Activated CD8-positive, alpha-beta memory T cell treated with anti-CD3 and anti-CD28 coated beads, Interleukin-2, amount 10 ng/mL, durations not matched to agents 7 days and 5 days (primary cell): ENCODE measurements around the gene ASTN2. TPM values are rescaled to one million over a fixed set of nuclear protein-coding genes. Genes with fewer than 3 reads are reported as not detected.

Experiments used
- ATAC-seq: fragments of 150-1000 bp; cut with Tn5 transposase; one replicate; pipeline ENCODE4 v1.10.0; 2021; ENCODE audit warnings: moderate library complexity
- CTCF ChIA-PET: fragments of 350-600 bp; sonication (Branson Sonifier 250); formaldehyde crosslinking; loops from one replicate; lab custom pipeline; 2021; ENCODE audit warnings: antibody characterized with exemption; lab: Charles Lee
- DNase-seq: peaks from one replicate; pipeline ENCODE4 v3.0.0-alpha.2; 2020
- H3K27ac Mint-ChIP-seq: one replicate; pipeline ENCODE4 v1.8.0; 2021; ENCODE audit warnings: mild to moderate bottlenecking, mixed read lengths
- H3K27me3 Mint-ChIP-seq: one replicate; pipeline ENCODE4 v1.8.0; 2021; ENCODE audit warnings: mixed read lengths
- H3K36me3 Mint-ChIP-seq: one replicate; pipeline ENCODE4 v1.8.0; 2021; ENCODE audit warnings: mild to moderate bottlenecking, mixed read lengths
- H3K4me1 Mint-ChIP-seq: one replicate; pipeline ENCODE4 v1.8.0; 2021; ENCODE audit warnings: mixed read lengths
- H3K4me3 Mint-ChIP-seq: one replicate; pipeline ENCODE4 v1.8.0; 2021; ENCODE audit warnings: mild to moderate bottlenecking, moderate library complexity, mixed read lengths
- H3K9me3 Mint-ChIP-seq: one replicate; pipeline ENCODE4 v1.8.0; 2022; ENCODE audit warnings: low read depth, mixed read lengths
- total RNA-seq, 2 experiments: library from RNA; stranded (reverse); gene quantifications; one replicate each; pipeline ENCODE4 v1.2.3, GENCODE V29; 2021

Gene ASTN2
- total RNA-seq, 2 experiments from 2014 or later = 4.0 to 5.4 TPM

DNA sequence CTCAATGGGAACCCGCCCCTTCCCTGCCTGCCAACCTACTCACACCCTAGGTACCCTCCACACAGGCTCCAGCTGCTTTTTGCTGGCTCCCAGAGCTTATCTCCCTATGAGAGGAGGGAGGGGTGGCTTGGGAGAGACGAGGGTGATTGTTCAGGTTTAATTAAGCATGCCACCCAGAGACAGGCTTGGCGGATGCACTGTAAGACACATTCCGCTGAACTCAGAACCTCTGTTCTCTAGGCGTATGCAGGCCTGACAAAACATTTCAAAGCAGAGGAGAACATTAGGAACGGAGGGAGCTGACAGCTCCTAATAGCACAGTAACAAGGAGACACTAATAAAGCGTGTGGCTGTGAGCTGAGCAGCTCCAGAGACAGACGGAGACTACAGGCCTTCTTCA is 647.6 kb downstream of the ASTN2 start:
- H3K36me3 Mint-ChIP-seq = no peaks in the 10 kb centered on the region
- CTCF ChIA-PET = no interaction called here
- H3K4me1 Mint-ChIP-seq = no peaks in the 10 kb centered on the region
- no peaks in the 10 kb centered on the region for H3K27me3 Mint-ChIP-seq
- DNase-seq = no peak
- no peak for ATAC-seq
- H3K4me3 Mint-ChIP-seq = no peak overlapping the region
- H3K27ac Mint-ChIP-seq = no peak overlapping the region
- H3K9me3 Mint-ChIP-seq = no peaks in the 10 kb centered on the region

DNA sequence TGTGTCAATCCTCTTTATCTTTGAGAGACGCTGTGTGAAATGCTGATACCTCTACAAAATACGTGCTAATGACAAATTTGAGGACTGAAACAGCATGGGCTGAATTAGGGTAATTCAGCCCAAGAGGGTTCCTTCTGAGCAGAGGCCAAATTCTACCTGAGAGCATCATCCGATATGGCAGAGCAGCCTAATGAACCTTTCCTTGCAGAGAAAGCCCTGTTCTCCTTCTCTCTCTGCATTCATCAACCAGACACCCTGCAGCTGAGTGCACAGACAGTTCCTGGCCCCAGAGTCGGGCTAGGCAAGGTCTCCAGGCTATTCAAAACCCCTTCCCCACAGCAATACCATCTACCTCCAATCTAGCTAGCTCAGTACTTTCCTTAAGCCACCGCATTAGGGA is 649.8 kb downstream of the ASTN2 start:
- no peak for ATAC-seq
- Mint-ChIP-seq H3K27me3 (no peaks in the 10 kb centered on the region), H3K4me1 (no peaks in the 10 kb centered on the region), H3K4me3 (no peak overlapping the region), H3K9me3 (no peaks in the 10 kb centered on the region), H3K36me3 (no peaks in the 10 kb centered on the region), H3K27ac (no peak overlapping the region)
- CTCF ChIA-PET = no interaction called here
- DNase-seq = no peak

GRCh38 chr9:116763770-116764169 is 651.1 kb downstream of the ASTN2 start:
- Mint-ChIP-seq H3K4me1 (no peaks in the 10 kb centered on the region), H3K27me3 (no peaks in the 10 kb centered on the region), H3K9me3 (no peaks in the 10 kb centered on the region), H3K36me3 (no peaks in the 10 kb centered on the region), H3K27ac (no peak overlapping the region), H3K4me3 (no peak overlapping the region)
- CTCF ChIA-PET = no interaction called here
- ATAC-seq (no peak), DNase-seq (no peak)

GRCh38 chr9:116760636-116761035 is 654.2 kb downstream of the ASTN2 start:
- CTCF ChIA-PET = no interaction called here
- ATAC-seq (no peak), DNase-seq (no peak)
- no peaks in the 10 kb centered on the region for H3K27me3 Mint-ChIP-seq
- H3K27ac Mint-ChIP-seq = no peak overlapping the region
- no peaks in the 10 kb centered on the region for H3K36me3 Mint-ChIP-seq
- H3K4me1 Mint-ChIP-seq = no peaks in the 10 kb centered on the region
- H3K4me3 Mint-ChIP-seq = no peak overlapping the region
- H3K9me3 Mint-ChIP-seq = no peaks in the 10 kb centered on the region

GRCh38 chr9:116757030-116757429 is 657.8 kb downstream of the ASTN2 start:
- Mint-ChIP-seq H3K36me3 (no peaks in the 10 kb centered on the region), H3K27me3 (peaks cover 3% of the 10 kb centered on the region), H3K27ac (no peak overlapping the region), H3K4me1 (no peaks in the 10 kb centered on the region), H3K4me3 (no peak overlapping the region), H3K9me3 (no peaks in the 10 kb centered on the region)
- DNase-seq (no peak), ATAC-seq (no peak)
- CTCF ChIA-PET = no interaction called here

GRCh38 chr9:116753389-116753788 is 661.5 kb downstream of the ASTN2 start:
- no peaks in the 10 kb centered on the region for H3K36me3 Mint-ChIP-seq
- ATAC-seq (no peak), DNase-seq (no peak)
- no peak overlapping the region for H3K4me3 Mint-ChIP-seq
- H3K4me1 Mint-ChIP-seq = no peaks in the 10 kb centered on the region
- peaks cover 3% of the 10 kb centered on the region for H3K27me3 Mint-ChIP-seq
- CTCF ChIA-PET = interaction anchor here (1.6 kb wide), 1 partner anchor 16 kb away, joined by 9 read pairs; no protein-coding TSS in a partner anchor
- no peaks in the 10 kb centered on the region for H3K9me3 Mint-ChIP-seq
- H3K27ac Mint-ChIP-seq = no peak overlapping the region

DNA sequence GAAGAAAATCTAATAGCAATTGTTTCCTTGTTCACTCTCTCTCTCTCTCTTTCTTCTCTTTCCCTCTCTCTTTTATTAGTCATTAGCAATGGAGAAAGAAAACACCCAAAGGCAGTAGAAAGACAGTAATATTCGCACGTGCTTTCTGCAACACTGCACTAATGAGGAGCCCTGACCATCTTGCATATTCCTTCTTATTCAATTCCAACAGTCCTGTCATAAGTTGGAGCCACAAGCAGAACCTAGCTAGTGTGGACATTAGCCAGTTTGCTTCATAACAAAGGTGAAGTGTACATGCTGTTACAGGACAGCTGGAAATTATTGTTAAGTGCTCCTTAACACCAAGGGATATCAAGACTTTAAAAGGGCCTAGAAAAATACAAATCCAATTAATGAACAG is 664.3 kb downstream of the ASTN2 start:
- no peak overlapping the region for H3K27ac Mint-ChIP-seq
- H3K4me1 Mint-ChIP-seq = no peaks in the 10 kb centered on the region
- DNase-seq (no peak), ATAC-seq (no peak)
- peaks cover 3% of the 10 kb centered on the region for H3K27me3 Mint-ChIP-seq
- H3K36me3 Mint-ChIP-seq = no peaks in the 10 kb centered on the region
- H3K9me3 Mint-ChIP-seq = no peaks in the 10 kb centered on the region
- H3K4me3 Mint-ChIP-seq = no peak overlapping the region
- CTCF ChIA-PET = interaction anchor here (0.6 kb wide), 1 partner anchor 588 kb away, joined by 3 read pairs; no protein-coding TSS in a partner anchor

GRCh38 chr9:116749772-116750171 is 665.1 kb downstream of the ASTN2 start:
- H3K36me3 Mint-ChIP-seq = no peaks in the 10 kb centered on the region
- H3K9me3 Mint-ChIP-seq = no peaks in the 10 kb centered on the region
- H3K4me3 Mint-ChIP-seq = no peak overlapping the region
- H3K27me3 Mint-ChIP-seq = peaks cover 3% of the 10 kb centered on the region
- no peaks in the 10 kb centered on the region for H3K4me1 Mint-ChIP-seq
- no peak for DNase-seq
- CTCF ChIA-PET = interaction anchor here (1.2 kb wide), 1 partner anchor 13 kb away, joined by 4 read pairs; no protein-coding TSS in a partner anchor
- ATAC-seq = no peak
- no peak overlapping the region for H3K27ac Mint-ChIP-seq

DNA sequence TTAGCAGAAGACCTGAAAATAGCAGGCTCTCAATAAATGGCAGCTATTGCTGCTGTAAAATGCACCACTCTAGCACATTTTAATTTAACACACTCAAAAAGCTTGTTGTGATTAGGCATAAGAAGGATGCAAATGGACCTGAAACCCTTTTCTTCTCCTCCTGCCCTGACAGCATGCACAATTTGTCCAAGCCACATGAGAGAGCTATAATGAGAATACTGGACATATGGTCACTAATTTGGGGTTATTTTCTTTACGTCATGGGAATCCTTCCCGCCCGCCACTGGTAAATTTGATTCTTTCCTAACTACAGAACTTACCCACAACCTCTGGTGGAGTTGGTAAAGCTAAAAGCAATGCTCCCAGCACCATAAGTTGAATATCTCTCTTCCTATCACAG is 665.7 kb downstream of the ASTN2 start:
- CTCF ChIA-PET = interaction anchor here (1.2 kb wide), 1 partner anchor 13 kb away, joined by 4 read pairs; no protein-coding TSS in a partner anchor
- Mint-ChIP-seq H3K4me1 (no peaks in the 10 kb centered on the region), H3K4me3 (no peak overlapping the region), H3K27ac (no peak overlapping the region), H3K27me3 (peaks cover 3% of the 10 kb centered on the region), H3K36me3 (no peaks in the 10 kb centered on the region), H3K9me3 (no peaks in the 10 kb centered on the region)
- DNase-seq (no peak), ATAC-seq (no peak)

DNA sequence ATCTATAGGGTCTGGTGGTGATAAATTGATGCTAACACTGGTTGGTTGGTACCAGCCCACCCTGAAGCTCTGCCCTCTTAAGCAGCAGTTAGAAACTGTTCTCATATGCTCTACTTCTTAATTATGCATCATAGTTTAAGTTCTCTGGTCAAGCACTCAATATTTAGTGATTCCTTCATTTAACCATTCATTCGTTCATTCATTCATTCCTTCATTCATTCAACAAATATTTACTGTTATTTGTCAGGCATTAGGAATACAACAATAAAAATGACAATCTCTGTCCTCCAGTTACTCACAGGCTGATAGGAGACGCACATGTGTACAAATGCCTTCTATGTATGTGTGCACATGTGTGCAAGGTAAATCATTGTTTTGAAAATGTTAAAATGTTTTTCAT is 673.1 kb downstream of the ASTN2 start:
- H3K4me3 Mint-ChIP-seq = no peak overlapping the region
- no peaks in the 10 kb centered on the region for H3K36me3 Mint-ChIP-seq
- peaks cover 2% of the 10 kb centered on the region for H3K27me3 Mint-ChIP-seq
- no peak for ATAC-seq
- CTCF ChIA-PET = no interaction called here
- DNase-seq = no peak
- H3K4me1 Mint-ChIP-seq = peaks cover 2% of the 10 kb centered on the region
- H3K27ac Mint-ChIP-seq = no peak overlapping the region
- no peaks in the 10 kb centered on the region for H3K9me3 Mint-ChIP-seq

DNA sequence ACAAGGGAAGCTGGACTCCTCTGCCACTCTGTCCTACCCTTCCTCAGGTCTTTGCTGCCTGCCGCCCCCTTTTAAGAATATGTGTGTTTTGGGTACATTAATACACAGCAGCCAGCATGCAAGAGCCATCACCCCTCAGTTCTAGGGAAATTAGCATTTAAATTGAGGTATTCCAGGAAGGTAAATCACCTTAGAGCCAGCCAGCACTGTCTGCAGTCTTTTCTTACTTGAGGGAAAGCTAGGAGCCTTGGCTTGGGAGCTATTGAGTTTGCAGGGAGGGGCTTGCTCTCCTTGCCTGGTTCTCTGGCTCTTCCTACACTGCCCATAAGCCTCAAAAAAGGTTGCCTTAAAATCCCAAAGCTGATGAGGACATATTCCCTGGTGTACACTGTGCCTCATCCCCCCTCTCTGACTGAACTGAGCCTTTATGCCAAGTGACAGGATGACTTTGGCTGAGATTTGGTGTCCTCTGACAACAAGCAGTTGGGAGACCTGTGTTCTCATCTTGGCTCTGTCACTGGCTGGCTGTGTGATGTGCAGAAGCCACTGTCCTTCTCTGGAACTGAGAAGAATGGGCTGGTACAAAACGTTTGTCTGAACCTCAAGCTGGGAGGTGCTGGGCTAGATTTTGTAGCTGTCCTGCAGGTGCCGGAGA is 673.6 kb downstream of the ASTN2 start:
- Mint-ChIP-seq H3K27me3 (peaks cover 4% of the 10 kb centered on the region), H3K4me3 (no peak overlapping the region), H3K9me3 (no peaks in the 10 kb centered on the region), H3K36me3 (no peaks in the 10 kb centered on the region), H3K27ac (no peak overlapping the region), H3K4me1 (peaks cover 2% of the 10 kb centered on the region)
- no peak for ATAC-seq
- CTCF ChIA-PET = no interaction called here
- no peak for DNase-seq

GRCh38 chr9:116737152-116737546 is 677.7 kb downstream of the ASTN2 start:
- no peak overlapping the region for H3K4me3 Mint-ChIP-seq
- CTCF ChIA-PET = interaction anchor here (0.7 to 2.3 kb wide), 10 partner anchors 8 to 496 kb away, joined by 3 to 33 read pairs (median 4); no protein-coding TSS in a partner anchor
- DNase-seq = peak; percentile 67
- no peak for ATAC-seq
- peaks cover 2% of the 10 kb centered on the region for H3K4me1 Mint-ChIP-seq
- H3K36me3 Mint-ChIP-seq = no peaks in the 10 kb centered on the region
- no peaks in the 10 kb centered on the region for H3K9me3 Mint-ChIP-seq
- no peak overlapping the region for H3K27ac Mint-ChIP-seq
- peaks cover 5% of the 10 kb centered on the region for H3K27me3 Mint-ChIP-seq

- H3K4me1 Mint-ChIP-seq = peaks cover 2% of the 10 kb centered on the region
- no peaks in the 10 kb centered on the region for H3K36me3 Mint-ChIP-seq
- ATAC-seq (no peak), DNase-seq (no peak)
- no peak overlapping the region for H3K4me3 Mint-ChIP-seq
- CTCF ChIA-PET = interaction anchor here (0.5 to 2.3 kb wide), 11 partner anchors 8 to 143 kb away, joined by 3 to 33 read pairs (median 4); no protein-coding TSS in a partner anchor
- H3K9me3 Mint-ChIP-seq = no peaks in the 10 kb centered on the region
- H3K27me3 Mint-ChIP-seq = peaks cover 5% of the 10 kb centered on the region
- no peak overlapping the region for H3K27ac Mint-ChIP-seq
These were observed 678.3 kb downstream of the ASTN2 start for GRCh38 chr9:116736399-116737151.
